ENCODE data around the gene ARMC7.

ARMC7 gene

DNA sequence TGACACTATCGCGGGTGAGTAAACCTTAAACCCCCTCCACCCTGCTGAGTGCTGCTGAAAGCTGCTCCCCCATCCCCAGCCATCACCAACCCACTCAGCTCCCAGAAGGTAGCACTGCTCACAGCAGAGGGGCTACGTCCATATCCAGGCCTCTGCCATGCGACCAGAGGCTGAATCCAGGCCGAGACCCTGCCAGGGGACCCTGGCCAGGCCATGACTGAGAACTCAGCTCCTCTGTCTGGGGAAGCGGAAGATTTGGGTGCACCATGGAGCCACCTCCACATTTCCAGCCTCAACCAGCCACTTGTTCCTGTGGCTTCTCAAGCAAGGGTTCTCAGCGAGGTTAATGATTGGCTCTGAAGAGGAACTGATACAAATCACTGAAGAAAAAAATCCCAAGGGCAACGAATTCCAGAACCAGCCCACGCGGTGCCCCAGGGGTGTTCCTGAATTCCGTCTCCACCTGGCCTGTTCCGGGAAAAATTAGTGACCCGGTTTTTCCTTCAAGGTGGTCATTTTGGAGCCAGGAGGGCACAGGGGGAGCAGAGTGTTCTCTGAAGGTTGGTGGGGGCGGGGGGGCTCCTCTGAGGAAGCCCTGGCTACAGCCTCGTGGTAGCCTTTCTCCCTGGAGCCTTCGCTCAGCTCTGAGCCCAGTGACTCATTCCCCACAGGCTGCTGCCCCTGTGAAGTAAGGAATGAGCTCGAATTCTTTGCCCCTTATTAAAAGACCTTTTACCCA, 31.3 kb upstream of the ARMC7 start:
- DNase-seq (ENCODE audit: low spot score) = no peak

- DNase-seq (ENCODE audit: low spot score) = no peak
These were observed 30.8 kb upstream of the ARMC7 start for GRCh38 chr17:75079023-75079373.

DNA sequence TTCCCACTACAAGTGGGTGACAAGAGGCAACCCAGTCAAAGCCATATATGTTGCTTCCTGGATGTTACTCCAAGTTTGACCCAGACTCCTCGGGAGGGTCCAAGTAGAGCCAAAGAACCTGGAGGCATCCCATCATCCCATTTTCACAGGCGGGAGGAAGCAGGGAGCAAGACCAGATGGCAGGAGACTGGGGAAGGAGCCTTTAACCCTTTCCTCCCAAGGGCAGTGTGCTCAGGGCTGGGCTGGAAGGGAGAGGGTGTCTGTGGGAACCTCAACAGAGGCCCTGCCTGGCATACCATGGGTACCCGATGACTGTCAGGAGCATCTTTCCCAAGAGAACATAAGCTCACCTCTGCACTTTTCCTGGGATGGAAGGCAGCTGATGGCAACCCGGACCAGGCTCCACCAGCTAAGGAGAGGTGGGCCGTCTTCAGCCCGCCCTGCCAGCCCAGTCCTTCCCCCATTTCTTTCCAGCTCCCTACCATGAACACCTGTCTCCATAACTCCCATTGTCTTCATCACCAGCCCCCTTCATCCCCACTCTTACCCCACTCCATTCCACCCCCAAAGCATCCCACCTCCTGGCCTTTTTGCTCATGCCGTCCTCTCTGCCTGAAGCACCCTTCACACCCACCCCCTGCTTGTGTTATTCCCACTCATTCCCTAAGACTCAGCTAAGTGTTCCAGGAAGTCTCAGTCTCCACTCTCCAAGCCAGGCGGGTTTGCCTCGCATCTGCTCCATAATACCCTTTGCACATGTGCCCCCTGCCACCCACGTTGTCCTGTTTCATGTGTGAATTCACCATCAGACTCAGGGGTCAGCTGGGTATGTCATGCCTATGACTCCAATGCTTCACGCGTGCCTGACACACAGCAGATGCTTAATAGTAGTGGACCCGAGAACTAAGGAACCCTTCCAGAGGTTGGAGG, 27.9 kb upstream of the ARMC7 start:
- no peak for DNase-seq (ENCODE audit: low spot score)

- no peak for DNase-seq (ENCODE audit: low spot score)
These were observed 27.1 kb upstream of the ARMC7 start for GRCh38 chr17:75082683-75083082.

DNA sequence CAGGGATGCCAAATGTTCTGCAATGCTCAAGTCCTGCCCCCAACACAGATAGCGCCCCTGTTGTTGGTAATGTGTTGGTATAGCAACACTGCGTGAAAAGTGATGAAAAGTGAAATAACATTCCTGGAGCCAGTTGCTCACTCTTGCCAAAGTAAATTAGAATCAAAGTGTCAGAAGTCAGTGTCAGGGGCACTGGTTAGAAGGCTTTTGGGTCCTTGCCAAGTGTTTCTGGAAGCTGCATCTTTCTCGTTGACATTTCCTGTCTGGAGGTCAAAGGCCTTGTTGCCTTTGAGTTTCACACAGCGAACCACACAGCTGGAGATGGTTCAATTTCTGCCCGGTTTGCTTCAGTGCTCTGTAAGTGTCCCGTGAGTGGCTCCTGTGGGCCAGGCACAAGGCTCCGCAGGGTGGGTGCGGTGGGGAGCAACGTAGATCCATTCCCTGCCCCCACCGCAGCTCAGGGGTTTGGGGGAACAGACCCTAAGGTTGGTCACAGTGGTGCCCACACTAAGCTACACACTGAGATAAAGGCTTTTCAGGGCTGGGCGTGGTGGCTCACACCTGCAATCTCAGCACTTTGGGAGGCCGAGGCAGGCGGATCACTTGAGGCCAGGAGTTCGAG, 25.6 kb upstream of the ARMC7 start:
- no peak for DNase-seq (ENCODE audit: low spot score)

DNA sequence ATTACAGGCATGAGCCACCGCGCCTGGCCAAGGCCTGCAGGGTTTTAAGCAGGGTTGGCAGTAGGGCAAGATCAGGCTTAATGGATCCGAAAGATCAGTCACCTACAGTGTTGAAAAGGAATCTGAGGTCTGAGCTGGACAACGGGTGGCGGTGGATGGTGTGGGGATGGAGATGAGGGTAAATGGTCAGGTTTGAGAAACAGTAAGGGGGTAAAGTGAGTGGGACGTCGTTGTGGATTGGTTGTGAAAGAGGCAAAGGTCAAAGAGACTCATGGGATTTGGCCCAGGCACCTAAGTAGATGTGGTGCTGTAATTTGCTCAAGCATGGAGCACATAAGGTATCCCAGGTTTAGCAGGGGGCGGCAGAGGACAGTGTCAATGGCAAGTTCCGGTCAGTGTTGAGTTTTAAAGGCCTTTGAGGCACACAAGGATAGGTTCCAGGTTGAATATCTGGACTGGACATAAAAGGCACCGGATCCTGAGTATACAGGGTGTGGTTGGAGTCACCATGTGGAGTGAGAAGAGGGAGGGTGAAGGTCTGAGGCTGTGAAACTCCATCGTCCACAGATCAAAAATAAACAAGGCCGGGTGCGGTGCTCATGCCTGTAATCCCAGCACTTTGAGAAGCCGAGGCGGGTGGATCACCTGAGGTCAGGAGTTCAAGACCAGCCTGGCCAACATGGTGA, 23.1 kb upstream of the ARMC7 start:
- DNase-seq (ENCODE audit: low spot score) = no peak

GRCh38 chr17:75087182-75087557, 22.6 kb upstream of the ARMC7 start:
- DNase-seq (ENCODE audit: low spot score) = no peak

DNA sequence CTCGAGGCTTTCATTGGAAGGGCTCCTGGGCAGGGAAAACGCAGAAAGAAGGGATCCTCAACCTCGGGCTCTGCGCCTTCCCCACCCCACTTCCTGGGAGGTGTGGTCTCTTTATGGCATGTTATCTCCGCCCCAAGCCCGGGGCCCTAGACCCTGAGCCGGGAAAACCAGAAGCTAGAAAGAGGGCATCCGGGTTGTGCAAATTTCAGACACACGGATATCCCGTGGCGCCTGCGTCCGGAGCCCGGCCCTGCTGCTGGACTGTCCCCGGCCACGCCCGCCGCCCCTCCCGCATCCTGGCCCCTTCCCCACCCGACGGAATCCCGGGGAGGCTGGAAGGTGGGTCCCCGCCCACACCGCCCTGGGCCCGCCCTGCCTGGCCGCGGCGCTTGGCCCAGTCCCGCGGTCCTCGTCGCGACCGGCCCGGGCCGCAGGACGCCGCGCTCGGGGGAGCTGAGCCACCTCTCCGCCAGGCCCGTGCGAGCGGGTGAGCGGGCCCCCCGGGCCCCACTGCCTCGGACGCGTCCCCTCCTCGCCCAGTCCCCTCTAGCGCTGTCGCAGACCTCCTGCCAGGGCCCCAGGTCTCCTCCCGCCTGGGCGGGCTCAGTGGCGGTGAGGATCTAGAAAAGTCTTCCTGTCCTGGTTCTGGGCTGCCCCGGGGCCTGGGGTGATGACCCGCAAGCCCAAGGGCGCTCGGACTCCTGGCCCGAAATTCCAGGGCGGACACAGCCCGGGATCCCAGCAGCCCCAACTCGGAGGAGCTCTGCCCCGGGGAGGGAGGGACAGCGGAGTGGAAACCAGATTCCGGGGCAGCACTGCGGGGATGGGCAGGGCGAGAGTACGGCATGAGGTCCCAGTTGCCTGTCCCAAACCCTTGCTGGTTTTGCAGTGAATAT, 22.0 kb upstream of the ARMC7 start, which contains the start of gene SLC16A5:
TSS of gene SLC16A5 (plus strand) at position 397 of the 896 bp plus-strand sequence. CDS start 5,683 bp downstream, outside the sequence.
- DNase-seq (ENCODE audit: low spot score) = no peak

DNA sequence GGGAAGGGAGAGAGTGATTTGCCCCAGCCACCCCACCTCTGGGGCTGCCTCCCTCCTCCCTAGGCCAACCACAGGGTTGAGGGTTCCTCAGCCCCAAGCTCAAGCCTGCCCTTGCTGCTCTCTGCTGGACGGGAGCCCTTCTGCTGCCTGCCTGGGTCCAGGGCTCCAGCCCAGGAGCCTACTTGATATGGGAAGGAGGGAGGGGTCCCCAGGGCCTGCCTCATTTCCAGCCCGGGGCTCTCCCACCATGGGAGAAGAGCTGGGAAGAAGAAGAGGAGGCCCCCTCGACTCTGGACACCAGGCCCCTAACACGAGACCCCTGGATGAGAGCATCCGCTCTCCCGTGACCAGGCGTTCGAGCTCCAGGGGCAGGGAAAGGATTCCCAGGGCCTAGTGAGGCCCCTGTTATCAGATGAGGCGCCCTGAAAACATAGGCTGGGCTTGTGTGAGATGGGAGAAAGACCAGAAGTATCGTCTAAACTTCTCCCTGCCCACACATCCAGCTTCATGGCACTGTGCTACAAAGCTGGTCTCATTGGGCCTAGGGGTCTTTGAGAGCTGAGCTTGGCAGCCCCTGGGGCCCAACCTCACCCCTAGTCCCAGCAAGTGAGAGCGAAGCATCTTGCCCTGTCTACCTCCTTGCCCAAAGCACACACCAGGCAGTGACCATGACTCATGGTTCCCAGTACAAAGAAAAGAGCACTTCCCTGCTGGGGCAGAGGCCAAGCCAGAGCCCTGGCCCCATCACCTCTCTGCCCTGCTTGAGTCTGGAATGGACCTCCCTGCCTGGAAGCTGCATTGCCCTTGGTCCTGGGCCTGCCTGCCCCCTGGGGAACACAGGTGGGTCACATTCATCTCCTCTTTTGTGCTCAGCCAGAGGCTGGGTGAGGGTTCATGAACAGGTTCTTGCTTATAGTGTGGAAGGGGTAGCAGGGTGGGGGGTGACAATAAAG, 21.0 kb upstream of the ARMC7 start:
- no peak for DNase-seq (ENCODE audit: low spot score)

GRCh38 chr17:75090871-75091854, 18.6 kb upstream of the ARMC7 start:
- no peak for DNase-seq (ENCODE audit: low spot score)

DNA sequence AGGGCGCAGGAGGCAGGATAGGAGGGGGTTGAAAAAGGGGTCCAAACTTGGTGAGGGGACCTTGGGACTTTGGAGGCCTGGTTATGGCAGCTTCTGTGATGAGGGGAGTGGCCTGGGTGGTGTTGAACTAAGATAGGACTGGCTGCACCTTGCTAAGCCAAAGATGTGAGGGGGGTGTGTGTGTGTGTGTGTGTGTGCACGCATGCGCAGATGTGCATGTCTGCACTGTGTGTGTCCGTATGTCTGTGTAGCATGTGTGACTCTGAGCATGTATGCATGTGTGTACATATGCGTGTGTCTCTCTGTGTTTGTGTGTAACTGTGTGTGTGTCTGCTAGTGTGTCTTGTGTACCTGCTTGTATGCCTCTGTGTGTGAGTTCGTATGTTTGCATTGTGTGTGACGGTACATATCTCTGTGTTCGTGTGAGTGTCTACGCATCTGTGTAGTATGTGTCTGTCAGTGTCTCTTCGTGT, 17.9 kb upstream of the ARMC7 start:
- DNase-seq (ENCODE audit: low spot score) = no peak

DNA sequence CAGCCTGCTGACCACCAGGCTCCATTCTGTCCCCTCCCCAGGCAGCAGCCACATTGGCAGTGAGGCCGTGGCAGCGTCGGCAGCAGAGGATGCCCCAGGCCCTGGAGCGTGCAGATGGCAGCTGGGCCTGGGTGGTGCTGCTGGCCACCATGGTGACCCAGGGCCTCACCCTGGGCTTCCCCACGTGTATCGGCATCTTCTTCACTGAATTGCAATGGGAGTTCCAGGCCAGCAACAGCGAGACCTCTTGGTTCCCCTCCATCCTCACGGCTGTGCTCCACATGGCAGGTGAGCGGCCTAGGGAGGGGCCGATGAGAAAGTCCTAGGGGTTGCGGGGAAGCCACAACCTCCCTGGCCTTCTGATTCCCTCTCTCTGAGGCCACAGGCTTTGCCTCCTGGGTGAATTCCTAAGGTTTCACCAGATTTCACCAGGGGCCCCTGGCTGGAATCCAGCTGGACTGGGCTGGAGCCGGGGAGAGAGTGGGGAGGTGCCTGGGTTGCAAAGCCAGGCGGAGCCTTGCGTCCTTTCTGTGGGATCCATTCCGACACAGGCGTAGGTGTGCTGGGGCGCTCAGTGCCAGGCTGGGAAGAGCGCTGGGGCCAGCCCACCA, 16.1 kb upstream of the ARMC7 start:
- DNase-seq (ENCODE audit: low spot score) = no peak

GRCh38 chr17:75094871-75095399, 14.8 kb upstream of the ARMC7 start:
- DNase-seq (ENCODE audit: low spot score) = no peak

DNA sequence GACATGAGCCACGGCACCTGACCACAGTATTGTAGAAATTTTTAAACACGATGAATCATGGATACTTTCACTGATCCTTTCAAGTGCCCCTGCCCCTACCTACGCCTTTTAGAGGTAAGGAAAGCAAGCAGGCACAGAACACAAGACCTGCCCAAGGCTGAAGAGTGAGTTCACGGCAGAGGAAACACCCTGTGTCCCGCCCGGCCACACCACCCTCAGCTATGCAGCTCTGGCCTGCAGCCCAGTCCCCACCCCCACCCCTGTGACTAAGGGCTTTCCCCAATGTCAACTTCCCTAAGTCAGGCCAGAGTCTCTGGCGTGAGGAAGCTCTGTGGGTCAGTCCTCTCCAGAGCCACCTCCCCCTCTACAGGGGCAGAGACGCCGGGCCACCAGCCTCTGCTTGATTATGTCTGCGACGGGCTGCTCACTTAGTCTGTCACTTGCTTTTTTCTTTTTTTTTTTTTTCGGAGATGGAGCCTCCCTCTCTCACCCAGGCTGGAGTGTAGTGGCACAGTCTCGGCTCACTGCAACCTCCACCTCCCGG, 13.6 kb upstream of the ARMC7 start:
- no peak for DNase-seq (ENCODE audit: low spot score)

DNA sequence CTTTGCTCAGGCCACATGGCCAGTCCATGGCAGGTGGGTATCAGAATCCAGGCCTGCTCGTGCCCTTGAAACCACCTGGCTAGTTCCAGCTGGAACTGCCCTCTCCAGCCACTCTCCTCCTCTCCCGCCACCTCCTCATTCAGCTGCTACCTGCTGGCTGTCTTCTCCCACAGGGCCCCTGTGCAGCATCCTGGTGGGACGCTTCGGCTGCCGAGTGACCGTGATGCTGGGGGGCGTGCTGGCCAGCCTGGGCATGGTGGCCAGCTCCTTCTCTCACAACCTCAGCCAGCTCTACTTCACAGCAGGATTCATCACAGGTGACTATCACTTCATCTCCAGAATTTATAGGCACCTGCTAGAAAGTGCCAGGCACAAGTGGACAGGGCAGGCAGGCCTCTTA, 11.9 kb upstream of the ARMC7 start:
- DNase-seq (ENCODE audit: low spot score) = no peak

GRCh38 chr17:75098861-75099260, 10.9 kb upstream of the ARMC7 start:
- DNase-seq (ENCODE audit: low spot score) = no peak

DNA sequence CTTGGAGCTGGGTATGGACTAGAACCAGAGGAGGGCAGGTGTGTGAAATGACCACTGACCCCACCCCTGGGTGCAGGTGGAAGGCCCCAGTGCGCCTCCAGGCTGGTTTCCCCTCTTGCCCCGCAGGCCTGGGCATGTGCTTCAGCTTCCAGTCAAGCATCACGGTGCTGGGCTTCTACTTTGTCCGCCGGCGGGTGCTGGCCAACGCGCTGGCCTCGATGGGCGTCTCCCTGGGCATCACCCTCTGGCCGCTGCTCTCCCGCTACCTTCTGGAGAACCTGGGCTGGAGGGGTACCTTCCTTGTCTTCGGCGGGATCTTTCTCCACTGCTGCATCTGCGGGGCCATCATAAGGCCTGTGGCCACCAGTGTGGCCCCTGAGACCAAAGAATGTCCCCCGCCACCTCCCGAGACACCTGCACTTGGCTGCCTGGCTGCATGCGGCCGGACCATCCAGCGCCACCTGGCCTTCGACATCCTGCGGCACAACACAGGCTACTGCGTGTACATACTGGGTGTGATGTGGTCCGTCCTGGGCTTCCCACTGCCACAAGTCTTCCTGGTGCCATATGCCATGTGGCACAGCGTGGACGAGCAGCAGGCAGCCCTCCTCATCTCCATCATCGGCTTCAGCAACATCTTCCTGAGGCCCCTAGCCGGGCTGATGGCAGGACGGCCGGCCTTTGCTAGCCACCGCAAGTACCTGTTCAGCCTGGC, 9.7 kb upstream of the ARMC7 start:
- no peak for DNase-seq (ENCODE audit: low spot score)

All from D341Med (cell line).